ENCODE data around the gene INPPL1.

Gene INPPL1

DNA sequence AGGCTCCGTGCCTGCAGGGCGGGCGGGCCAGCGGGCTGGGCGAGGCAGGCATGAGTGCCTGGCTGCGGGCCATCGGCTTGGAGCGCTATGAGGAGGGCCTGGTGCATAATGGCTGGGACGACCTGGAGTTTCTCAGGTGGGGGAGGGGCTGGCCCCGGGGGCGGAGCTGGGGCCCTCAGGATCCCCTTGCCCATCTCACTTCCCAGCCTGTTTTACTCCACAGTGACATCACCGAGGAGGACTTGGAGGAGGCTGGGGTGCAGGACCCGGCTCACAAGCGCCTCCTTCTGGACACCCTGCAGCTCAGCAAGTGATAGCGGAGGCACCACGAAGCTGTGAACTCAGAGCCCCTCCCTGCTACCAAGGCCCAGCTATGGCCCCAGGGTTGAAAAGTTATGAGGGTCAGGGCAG is 13.5 kb downstream of the INPPL1 start:
- H3K4me3 ChIP-seq, result no peak overlapping the region
- TF ChIP-seq FOXP2 (optimal IDR thresholded peaks at IDR 0.05; ENCODE audit: control extremely low read depth, extremely low read length, insufficient read depth) (no peak), EZH2 (IDR thresholded peaks at IDR 0.05) (no peak), POLR2AphosphoS5 (IDR thresholded peaks at IDR 0.05; ENCODE audit: borderline replicate concordance, low read depth, low read length) (no peak)
- no peak overlapping the region for H3K9ac ChIP-seq (ENCODE audit: insufficient read length)
- no peaks in the 10 kb centered on the region for H3K9me3 ChIP-seq (ENCODE audit: low read depth, low read length)
- DNase-seq (ENCODE audit: low read depth, low spot score), result no peak
- peaks cover 26% of the 10 kb centered on the region; the same call in 1 of the 2 replicates for H3K36me3 ChIP-seq (ENCODE audit: insufficient read depth, low read length)
- no peak overlapping the region for H3K27ac ChIP-seq

DNA sequence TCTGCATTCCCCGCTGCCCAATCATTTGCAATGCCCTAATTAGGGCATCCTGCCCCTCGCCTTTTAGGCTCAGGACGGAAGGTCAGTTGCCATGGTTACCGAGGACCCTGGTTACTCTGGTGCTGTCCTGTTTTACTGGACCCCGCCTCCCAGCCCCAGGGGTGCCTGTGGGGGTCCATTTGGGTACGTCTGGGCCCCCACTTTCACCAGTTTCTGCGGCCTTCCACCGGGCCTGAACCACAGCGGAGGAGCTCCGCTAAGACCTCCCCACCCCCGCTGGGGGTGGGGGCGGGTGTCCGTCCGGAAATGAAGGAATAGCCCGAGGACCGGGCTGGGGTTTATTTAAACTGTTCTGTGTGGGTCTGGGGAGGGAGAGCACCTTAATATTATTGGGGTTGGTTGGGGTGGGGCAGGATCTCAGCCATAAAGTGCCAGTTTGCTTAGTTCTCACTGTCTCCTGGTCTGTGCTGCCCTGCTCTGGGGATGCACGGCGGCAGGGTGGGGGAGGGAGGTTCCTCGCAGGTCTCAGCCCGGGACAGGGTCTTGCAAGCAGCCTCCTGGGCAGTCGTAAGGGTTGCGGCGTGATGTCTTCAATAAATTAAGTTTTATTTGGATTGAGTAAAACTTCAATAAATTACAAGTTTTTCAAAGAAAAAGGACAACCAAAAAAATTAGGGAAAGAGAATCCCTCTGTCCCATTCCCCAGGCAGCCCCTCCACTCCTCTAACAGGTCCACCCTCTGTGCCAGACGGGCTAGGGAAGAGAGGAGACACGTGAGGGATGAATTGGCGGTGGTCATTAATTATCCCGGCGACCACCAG is 14.1 kb downstream of the INPPL1 start:
- H3K9me3 ChIP-seq (ENCODE audit: low read depth, low read length), result no peaks in the 10 kb centered on the region
- peaks cover 22% of the 10 kb centered on the region; the same call in 1 of the 2 replicates for H3K36me3 ChIP-seq (ENCODE audit: insufficient read depth, low read length)
- no peak overlapping the region for H3K27ac ChIP-seq
- no peak for DNase-seq (ENCODE audit: low read depth, low spot score)
- H3K9ac ChIP-seq (ENCODE audit: insufficient read length), result no peak overlapping the region
- no peak overlapping the region for H3K4me3 ChIP-seq
- TF ChIP-seq FOXP2 (optimal IDR thresholded peaks at IDR 0.05; ENCODE audit: control extremely low read depth, extremely low read length, insufficient read depth) (no peak), POLR2AphosphoS5 (IDR thresholded peaks at IDR 0.05; ENCODE audit: borderline replicate concordance, low read depth, low read length) (peak; percentile 6)

GRCh38 chr11:72239313-72239848 is 14.8 kb downstream of the INPPL1 start:
- Histone ChIP-seq H3K27ac (no peak overlapping the region), H3K9me3 (ENCODE audit: low read depth, low read length) (no peaks in the 10 kb centered on the region), H3K36me3 (ENCODE audit: insufficient read depth, low read length) (peaks cover 18% of the 10 kb centered on the region; the same call in 1 of the 2 replicates), H3K4me3 (no peak overlapping the region), H3K9ac (ENCODE audit: insufficient read length) (no peak overlapping the region)
- DNase-seq (ENCODE audit: low read depth, low spot score), result no peak
- TF ChIP-seq FOXP2 (optimal IDR thresholded peaks at IDR 0.05; ENCODE audit: control extremely low read depth, extremely low read length, insufficient read depth) (no peak), POLR2AphosphoS5 (IDR thresholded peaks at IDR 0.05; ENCODE audit: borderline replicate concordance, low read depth, low read length) (peak; percentile 54; the same call in 1 of the 2 replicates)

GRCh38 chr11:72239849-72240460 is 15.4 kb downstream of the INPPL1 start:
- no peak for DNase-seq (ENCODE audit: low read depth, low spot score)
- H3K36me3 ChIP-seq (ENCODE audit: insufficient read depth, low read length), result peaks cover 17% of the 10 kb centered on the region; the same call in 1 of the 2 replicates
- no peak overlapping the region for H3K4me3 ChIP-seq
- no peak for TF ChIP-seq POLR2AphosphoS5 (IDR thresholded peaks at IDR 0.05; ENCODE audit: borderline replicate concordance, low read depth, low read length)
- no peak for TF ChIP-seq EZH2 (IDR thresholded peaks at IDR 0.05)
- H3K9ac ChIP-seq (ENCODE audit: insufficient read length), result no peak overlapping the region
- H3K27ac ChIP-seq, result no peak overlapping the region
- H3K9me3 ChIP-seq (ENCODE audit: low read depth, low read length), result no peaks in the 10 kb centered on the region

DNA sequence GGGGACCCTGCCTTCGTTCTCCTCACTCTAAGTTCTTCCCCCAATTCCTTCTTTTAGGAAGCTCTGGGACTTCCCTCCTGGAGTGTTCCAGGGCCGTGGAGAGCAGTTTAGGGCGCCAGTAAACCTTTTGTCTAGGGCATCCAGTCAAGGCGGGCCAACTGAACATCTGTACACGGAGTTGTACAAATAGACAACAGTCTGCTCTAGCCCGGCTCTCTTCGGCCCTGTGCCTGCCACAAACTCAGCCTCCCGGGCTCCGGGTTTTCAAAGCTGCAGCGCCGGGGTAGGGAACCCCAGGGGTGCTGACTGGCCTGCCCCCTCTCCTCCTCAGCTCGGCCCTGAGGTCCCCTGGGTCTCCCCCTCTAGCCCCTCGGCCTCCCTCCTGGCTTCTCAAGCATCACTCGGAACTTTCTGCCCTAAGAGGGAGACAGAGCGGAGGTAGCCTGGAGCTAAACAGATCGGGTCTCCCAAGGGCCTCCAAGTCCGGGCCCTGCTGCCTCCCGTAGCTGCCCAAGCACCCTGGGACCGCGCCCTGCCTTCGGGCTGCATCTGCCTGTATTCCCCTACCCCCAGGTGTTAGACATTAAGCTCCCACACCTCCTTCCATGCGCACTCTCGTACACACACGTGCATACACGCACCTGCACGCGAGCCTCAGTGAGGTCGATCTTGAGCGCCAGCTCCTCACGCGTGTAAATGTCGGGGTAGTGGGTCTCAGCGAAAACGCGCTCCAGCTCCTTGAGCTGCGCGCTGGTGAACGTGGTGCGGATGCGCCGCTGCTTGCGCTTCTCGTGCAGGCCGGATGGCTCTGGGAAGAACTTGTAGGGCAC is 16.1 kb downstream of the INPPL1 start:
- no peak overlapping the region for H3K27ac ChIP-seq
- H3K9me3 ChIP-seq (ENCODE audit: low read depth, low read length), result no peaks in the 10 kb centered on the region
- no peak overlapping the region for H3K4me3 ChIP-seq
- TF ChIP-seq POLR2AphosphoS5 (IDR thresholded peaks at IDR 0.05; ENCODE audit: borderline replicate concordance, low read depth, low read length) (no peak), FOXP2 (optimal IDR thresholded peaks at IDR 0.05; ENCODE audit: control extremely low read depth, extremely low read length, insufficient read depth) (no peak), EZH2 (IDR thresholded peaks at IDR 0.05) (no peak)
- no peak overlapping the region for H3K9ac ChIP-seq (ENCODE audit: insufficient read length)
- no peak for DNase-seq (ENCODE audit: low read depth, low spot score)
- peaks cover 14% of the 10 kb centered on the region; the same call in 1 of the 2 replicates for H3K36me3 ChIP-seq (ENCODE audit: insufficient read depth, low read length)

DNA sequence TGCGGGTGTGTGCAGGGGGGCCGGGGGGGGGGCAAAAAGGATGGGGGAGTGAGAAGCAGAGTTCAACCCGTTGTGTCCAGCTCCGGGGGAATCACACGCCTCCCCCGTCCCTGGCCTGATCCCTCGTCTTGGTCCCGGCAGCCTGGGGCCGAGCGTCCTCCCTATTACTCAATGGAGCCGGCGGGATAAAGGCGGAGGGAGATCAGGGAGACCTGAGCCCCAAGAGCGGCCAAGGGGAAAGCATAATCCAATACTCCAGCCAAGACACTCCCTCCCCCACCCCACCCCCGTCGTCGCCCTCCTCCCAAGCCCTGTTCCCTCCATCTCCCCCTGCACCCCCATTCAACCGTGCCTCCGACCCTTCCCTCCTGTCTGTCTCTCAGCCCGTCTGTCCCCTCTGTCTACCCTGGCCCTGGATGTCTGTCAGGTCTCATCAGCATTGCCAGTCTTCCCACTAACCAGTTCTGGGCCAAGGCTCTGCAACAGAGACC is 16.8 kb downstream of the INPPL1 start:
- Histone ChIP-seq H3K27ac (no peak overlapping the region), H3K4me3 (no peak overlapping the region), H3K9ac (ENCODE audit: insufficient read length) (no peak overlapping the region), H3K36me3 (ENCODE audit: insufficient read depth, low read length) (peaks cover 14% of the 10 kb centered on the region; the same call in 1 of the 2 replicates), H3K9me3 (ENCODE audit: low read depth, low read length) (no peaks in the 10 kb centered on the region)
- no peak for DNase-seq (ENCODE audit: low read depth, low spot score)
- TF ChIP-seq FOXP2 (optimal IDR thresholded peaks at IDR 0.05; ENCODE audit: control extremely low read depth, extremely low read length, insufficient read depth), result no peak
- no peak for TF ChIP-seq EZH2 (IDR thresholded peaks at IDR 0.05)
- no peak for TF ChIP-seq POLR2AphosphoS5 (IDR thresholded peaks at IDR 0.05; ENCODE audit: borderline replicate concordance, low read depth, low read length)

DNA sequence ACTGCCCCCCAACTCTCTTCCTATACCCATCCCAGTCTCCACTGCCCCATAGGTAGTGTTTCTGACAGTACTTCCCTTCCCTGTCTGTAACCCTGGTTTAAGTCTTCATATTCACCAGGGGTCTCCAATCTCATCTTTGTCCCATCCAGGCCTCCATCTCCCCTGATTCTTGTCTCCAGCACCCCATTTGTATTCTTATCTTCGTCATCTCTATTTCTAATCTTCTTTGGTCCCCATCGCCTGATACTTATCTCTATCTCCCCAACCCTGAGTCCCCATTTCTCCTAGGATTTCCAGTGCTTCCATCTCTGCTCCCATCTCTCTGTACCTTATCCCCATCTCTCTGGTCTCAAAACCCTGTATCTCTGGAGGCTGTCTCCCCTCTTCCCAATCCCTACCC is 17.6 kb downstream of the INPPL1 start:
- no peak for DNase-seq (ENCODE audit: low read depth, low spot score)
- no peak overlapping the region for H3K9ac ChIP-seq (ENCODE audit: insufficient read length)
- no peak for TF ChIP-seq POLR2AphosphoS5 (IDR thresholded peaks at IDR 0.05; ENCODE audit: borderline replicate concordance, low read depth, low read length)
- TF ChIP-seq FOXP2 (optimal IDR thresholded peaks at IDR 0.05; ENCODE audit: control extremely low read depth, extremely low read length, insufficient read depth), result no peak
- no peak for TF ChIP-seq EZH2 (IDR thresholded peaks at IDR 0.05)

More for the DNA sequence above, 17.6 kb downstream of the INPPL1 start:
- peaks cover 7% of the 10 kb centered on the region; the same call in 1 of the 2 replicates for H3K36me3 ChIP-seq (ENCODE audit: insufficient read depth, low read length)
- no peak overlapping the region for H3K4me3 ChIP-seq
- no peaks in the 10 kb centered on the region for H3K9me3 ChIP-seq (ENCODE audit: low read depth, low read length)
- no peak overlapping the region for H3K27ac ChIP-seq

Measured in SK-N-MC (cell line).